C1 segment of cervical spinal cord (tissue), 14 donors: ENCODE data around the gene NPTX1.

Source experiments
- DNase-seq, 14 donors: peaks; one replicate each; lab custom pipeline; 2025; lab: John Stamatoyannopoulos, UW

The NPTX1 gene

DNA sequence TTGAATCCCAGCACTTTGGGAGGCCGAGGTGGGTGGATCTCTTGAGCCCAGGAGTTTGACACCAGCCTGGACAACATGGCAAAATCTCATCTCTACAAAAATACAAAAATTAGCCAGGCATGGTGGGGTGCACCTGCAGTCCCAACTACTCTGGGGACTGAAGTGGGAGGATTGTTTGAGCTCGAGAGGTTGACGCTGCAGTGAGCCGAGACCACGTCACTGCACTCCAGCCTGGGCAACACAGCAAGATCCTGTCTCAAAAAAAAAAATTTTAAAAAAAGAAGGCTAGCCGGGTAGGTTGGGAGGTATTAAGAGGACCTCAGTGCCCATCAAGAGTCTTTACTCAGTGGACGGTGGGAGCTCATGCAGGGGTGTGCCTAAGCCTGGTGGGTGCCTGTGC lies 3.8 kb upstream of the NPTX1 start:
- no peak for DNase-seq

- DNase-seq = no peak
Measured at GRCh38 chr17:80479246-80479566, 2.8 kb upstream of the NPTX1 start.

GRCh38 chr17:80478487-80479245 lies 2.3 kb upstream of the NPTX1 start:
- no peak for DNase-seq

DNA sequence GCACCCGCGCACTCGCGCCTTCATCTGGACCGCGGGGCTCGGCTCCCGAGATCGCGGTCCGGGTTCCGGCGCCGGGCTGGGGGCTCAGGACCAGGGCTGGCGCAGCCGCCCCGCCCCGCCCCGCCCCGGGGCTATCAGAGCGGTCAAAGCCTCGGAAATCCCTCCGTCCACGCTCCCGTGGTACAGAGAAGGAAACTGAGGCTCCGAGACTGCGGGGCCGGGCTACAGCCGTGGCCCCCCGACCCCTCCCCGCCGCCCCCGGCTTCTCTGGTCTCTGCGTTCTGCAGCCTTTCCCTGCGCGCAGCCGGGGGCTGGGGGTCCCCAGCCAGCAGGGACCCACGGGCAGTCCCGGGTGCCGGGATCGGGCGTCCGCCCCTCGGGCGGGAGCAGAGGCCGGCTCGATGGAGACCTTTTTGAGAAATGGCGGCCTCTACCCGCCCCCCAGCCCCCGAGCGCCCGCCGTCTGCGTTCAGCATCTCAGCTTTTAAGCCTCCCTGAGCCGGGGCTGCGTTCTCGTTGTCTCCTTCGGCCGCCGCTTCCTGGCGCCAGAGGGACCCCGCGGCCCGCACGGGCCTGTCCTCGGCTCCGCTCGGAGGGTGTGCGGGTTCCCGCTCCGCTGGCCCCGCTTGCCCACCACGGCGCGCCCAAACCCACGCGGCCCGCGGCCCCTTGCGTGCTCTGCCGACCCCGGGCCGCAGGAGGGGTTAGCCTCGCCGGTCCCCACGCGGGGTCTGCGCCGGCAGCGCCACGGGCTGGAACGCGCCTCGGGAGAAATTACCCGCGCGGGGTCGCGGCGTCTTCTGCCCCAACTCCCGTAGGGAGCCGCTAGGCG lies 1.5 kb upstream of the NPTX1 start:
- DNase-seq = peak in 5 of 14 donors; percentile 2 to 41 (median 18)

DNA sequence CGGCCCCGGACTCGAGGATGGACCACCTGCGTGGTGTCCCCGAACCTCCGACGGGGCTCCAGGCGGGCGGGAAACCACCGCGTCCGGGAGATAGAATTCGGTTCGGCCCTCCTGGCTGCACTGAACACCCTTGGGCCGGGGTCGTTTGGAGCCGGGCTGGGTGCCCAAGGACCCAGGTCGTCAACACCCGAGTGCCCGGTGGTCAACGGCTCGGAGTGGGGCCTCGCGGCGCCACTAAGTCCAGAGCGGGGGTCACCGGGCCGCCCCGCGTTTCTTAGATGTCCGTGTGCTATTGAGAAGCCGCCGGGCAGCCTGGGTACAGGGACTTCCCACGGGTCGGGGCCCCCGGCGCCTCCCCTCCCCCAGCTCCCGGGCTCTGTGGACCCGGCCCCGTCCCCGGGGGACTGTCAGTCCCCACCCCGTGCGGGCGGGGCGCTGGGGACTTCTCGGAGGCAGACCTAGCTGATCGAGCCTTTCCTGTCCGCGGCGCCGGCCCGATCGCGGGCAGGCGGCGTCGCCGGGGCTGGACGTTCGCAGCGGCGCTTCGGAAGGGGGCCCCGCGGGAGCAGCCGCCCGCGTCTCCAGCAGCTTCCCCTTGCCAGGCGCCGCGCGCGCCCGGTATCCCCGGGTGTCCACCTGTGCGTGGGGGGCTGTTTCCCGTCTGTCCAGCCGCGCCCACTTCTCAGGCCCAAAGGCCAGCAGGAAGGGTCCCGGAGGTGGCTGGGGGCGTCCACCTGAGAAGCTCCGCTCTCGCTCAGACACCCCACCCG lies 655 bp upstream of the NPTX1 start:
- no peak for DNase-seq

DNA sequence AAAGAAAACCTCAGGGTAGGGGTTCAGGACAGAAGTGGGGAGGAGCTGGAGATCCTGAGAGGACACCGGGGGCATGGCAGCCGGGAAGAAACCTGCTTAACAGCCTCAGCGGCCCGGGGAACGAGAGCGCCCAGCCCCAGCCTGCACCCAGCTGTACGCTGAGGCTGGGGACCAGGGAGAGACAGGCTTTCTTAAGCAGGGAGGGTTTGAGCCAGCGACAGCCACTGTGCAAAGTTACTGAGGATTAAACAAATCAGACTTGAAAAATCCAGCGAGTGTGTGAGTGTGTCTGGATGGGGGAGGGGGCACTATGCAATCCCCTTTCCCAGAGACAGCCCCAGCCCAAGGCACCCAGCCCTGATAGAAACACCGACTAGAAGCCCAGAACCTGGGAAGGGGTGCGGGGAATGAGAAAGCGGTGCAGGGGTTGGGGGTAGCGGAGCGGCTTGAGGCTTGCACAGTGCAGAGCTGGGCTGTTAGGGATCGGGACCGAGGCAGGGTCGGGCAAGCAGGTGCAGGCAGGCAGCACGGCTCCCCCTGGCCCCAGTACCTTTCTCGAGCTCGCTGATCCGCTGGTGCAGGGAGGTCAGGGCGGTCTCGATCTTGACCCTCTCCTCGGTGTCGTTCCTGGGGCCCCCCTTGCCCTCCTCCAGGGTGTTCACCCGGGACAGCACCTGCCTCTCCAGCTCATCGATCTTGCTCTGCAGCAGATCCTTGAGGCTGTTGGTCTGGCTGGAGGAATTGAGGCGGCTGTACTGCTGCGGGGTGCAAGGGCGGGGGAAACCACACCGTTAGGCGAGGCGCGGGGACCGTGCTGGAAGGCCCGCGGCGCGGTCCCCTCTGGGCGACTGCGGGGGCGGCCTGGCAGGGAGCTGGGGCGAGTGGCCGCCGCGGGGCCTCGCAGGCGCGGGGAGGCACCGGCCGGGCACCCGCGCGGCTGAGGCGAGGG lies 1.2 kb downstream of the NPTX1 start:
- no peak for DNase-seq

- DNase-seq = peak in 6 of 14 donors; percentile 8 to 91 (median 33)
Measured at GRCh38 chr17:80474231-80474960, 2.0 kb downstream of the NPTX1 start.

- DNase-seq = peak in 1 of 14 donors; percentile 57
Measured at GRCh38 chr17:80473701-80474100, 2.7 kb downstream of the NPTX1 start.

- no peak for DNase-seq
Measured at GRCh38 chr17:80472996-80473395, 3.4 kb downstream of the NPTX1 start.

GRCh38 chr17:80471922-80472321 lies 4.5 kb downstream of the NPTX1 start:
- DNase-seq = no peak

DNA sequence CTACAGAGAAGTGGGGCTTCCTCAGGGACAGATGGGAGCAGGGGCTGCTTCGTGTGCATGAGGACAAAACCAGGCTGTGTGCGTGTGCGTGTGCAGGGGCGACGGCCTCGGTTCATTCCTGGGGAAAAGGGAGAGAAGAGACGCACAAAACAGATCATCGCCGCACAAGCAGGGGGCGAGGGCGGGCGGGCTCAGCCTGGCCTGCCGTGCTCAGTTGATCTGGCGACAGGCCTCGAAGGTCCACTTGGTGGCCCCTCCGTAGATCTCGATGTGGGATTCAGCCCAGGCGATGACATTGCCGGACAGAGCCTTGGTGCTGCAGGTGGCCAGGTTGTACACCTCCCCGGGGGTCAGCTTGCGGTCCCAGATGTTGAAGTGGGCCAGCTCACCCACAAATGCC lies 5.8 kb downstream of the NPTX1 start:
- no peak for DNase-seq

- no peak for DNase-seq
Measured at GRCh38 chr17:80469667-80470066, 6.7 kb downstream of the NPTX1 start.

- DNase-seq = peak in 1 of 14 donors; percentile 72
Measured at GRCh38 chr17:80468781-80469493, 7.5 kb downstream of the NPTX1 start.

GRCh38 chr17:80468242-80468641 lies 8.2 kb downstream of the NPTX1 start:
- peak in 1 of 14 donors; percentile 58 for DNase-seq

- no peak for DNase-seq
Measured at GRCh38 chr17:80466188-80466705, 10.2 kb downstream of the NPTX1 start.

DNA sequence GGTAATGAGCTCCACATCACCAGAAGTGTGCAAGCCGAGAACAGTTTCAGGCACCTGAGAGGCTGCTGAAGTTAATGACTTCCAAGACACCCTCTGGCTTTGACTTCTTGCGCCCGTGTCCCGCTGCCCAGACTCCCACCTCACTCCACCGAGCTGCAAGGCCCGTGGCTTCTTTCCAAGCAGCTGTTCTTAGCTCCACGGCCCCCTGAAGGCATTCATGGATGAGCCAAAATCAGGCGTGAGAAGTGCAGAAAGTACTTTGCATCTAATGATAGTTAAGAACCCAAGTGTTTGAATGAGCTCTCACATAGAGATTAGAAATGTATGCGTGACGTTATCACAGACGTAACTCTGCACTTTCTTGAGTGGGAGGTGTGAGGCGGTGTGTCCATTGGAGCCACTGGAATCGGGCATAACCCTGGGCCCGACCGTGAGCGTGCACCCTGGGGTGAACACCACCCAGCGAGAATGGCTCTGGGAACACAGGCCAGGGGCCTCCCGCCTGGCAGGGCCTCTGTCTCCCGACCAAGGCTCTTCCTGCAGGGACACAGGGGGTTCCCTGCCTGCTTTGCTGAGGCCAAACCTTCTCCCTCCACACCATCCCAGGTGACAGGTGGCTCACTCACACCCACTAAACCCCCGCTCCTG lies 11.0 kb downstream of the NPTX1 start:
- no peak for DNase-seq

GRCh38 chr17:80464486-80464885 lies 11.9 kb downstream of the NPTX1 start:
- no peak for DNase-seq

GRCh38 chr17:80463784-80464400 lies 12.5 kb downstream of the NPTX1 start:
- DNase-seq = no peak
